ENCODE results near the gene ANKRD34B. TPM values are rescaled to one million over a fixed set of nuclear protein-coding genes. Genes with fewer than 3 reads are reported as not detected.
"Not testable (repeated sequence)": the region's sequence is repeated elsewhere in the genome, so short reads cannot be mapped to it uniquely, and the experiment has no call there.

Gene ANKRD34B
- total RNA-seq, 2 experiments from 2014 or later: not detected

DNA sequence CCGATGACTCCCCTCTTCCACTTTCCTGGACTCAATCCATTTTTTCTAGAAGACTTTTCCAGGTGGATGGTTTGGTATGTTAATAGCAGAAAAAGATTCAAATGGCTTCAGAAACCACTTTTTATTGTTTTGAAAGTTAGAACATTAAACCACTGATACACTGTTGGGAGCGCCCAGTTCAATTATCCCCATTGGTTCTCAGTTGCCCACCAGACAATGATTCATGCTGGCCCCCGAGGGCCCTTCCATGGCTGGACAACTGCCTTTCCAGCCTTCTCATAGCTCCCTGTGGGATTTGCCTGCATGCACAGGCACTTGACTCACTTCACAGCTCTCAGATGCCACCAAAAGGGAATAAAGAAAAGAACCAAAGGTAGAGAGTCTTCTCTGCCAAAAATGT, 21.3 kb upstream of the ANKRD34B start:
- ChIA-PET POLR2A (no interaction called here), CTCF (no interaction called here)
- DNase-seq: no peak
- H3K27me3 Mint-ChIP-seq: peaks cover 5% of the 10 kb centered on the region
- no peaks in the 10 kb centered on the region for H3K9me3 Mint-ChIP-seq
- no peak overlapping the region for H3K4me3 Mint-ChIP-seq
- H3K4me1 Mint-ChIP-seq: no peaks in the 10 kb centered on the region
- H3K36me3 Mint-ChIP-seq (ENCODE audit: low read depth): no peaks in the 10 kb centered on the region
- no peak overlapping the region for H3K27ac Mint-ChIP-seq

DNA sequence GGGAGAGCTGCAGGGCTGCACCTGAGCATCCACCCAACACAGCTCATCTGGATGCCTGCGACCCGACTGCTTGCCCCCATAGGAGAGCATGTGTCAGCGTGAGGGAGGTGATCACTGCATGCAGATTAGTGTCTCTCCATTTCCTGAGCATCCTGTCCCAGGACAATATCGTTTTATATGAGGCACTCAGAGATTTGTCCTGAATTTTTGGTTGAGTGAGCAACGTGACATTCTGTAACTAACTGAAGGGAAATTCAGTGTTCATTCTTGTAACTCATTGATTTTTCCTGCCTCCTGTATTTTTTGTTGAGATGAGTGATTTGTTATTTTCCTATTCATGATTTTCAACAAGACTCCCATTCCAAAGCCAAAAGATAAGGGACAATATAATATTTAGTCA, 20.7 kb upstream of the ANKRD34B start:
- ChIA-PET CTCF (no interaction called here), POLR2A (no interaction called here)
- no peak overlapping the region for H3K27ac Mint-ChIP-seq
- H3K4me3 Mint-ChIP-seq: no peak overlapping the region
- DNase-seq: no peak
- H3K9me3 Mint-ChIP-seq: no peaks in the 10 kb centered on the region
- H3K4me1 Mint-ChIP-seq: no peaks in the 10 kb centered on the region
- no peaks in the 10 kb centered on the region for H3K36me3 Mint-ChIP-seq (ENCODE audit: low read depth)
- peaks cover 5% of the 10 kb centered on the region for H3K27me3 Mint-ChIP-seq

DNA sequence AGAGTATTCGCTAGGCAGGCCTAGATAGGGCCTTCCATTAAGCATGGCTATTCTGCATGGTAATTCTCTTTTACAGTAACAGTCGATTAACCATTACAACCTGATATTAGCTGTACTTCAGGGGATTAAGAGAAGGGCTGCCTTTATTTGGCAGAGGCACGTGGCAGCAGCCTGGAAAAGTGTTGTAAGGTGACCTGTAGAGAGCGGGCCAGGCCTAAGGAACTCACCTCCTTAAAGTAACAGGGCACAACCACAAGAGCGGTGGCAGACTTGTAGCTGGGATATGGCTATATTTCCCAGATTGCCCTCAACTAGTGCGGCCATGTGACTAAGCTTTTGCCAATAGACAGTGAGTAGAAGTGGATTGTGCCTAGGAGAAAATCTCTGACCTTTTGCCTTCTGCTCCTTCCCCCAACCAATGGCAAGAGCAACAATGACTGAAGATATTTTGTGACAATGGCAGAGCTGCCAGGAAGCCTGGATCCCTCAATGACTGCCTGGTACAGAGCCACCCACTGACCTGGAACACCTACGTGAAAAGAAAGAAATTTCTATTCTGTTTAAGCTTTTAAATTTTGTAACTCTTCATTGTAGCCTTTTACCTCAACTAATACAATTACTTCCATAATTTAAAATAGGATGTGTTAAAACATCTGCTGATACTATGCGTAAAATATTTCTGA, 18.9 kb upstream of the ANKRD34B start:
- Mint-ChIP-seq H3K9me3 (no peaks in the 10 kb centered on the region), H3K4me3 (no peak overlapping the region), H3K36me3 (ENCODE audit: low read depth) (no peaks in the 10 kb centered on the region), H3K4me1 (no peaks in the 10 kb centered on the region), H3K27me3 (peaks cover 5% of the 10 kb centered on the region), H3K27ac (no peak overlapping the region)
- POLR2A ChIA-PET: no interaction called here
- no peak for DNase-seq
- CTCF ChIA-PET: no interaction called here

DNA sequence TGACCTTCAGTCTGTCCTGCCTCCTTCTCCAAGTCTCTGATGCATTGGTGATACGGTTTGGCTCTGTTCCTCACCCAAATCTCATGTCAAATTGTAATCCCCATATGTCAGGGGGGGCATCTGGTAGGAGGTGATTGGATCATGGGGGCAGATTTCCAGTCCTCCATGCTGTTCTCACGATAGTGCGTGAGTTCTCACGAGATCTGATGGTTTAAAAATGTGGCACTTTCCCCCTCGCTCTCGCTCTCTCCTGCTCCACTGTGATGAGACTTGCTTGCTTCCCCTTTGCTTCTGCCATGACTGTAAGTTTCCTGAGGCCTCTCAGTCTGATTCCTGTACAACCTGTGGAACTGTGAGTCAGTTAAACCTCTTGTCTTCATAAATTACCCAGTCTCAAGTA, 14.7 kb upstream of the ANKRD34B start:
- H3K36me3 Mint-ChIP-seq (ENCODE audit: low read depth): no peaks in the 10 kb centered on the region
- ChIA-PET POLR2A (no interaction called here), CTCF (interaction anchor here (0.6 kb wide), 1 partner anchor 718 kb away, joined by 3 read pairs; no protein-coding TSS in a partner anchor)
- DNase-seq: no peak
- no peak overlapping the region for H3K27ac Mint-ChIP-seq
- no peaks in the 10 kb centered on the region for H3K4me1 Mint-ChIP-seq
- no peaks in the 10 kb centered on the region for H3K9me3 Mint-ChIP-seq
- no peak overlapping the region for H3K4me3 Mint-ChIP-seq
- peaks cover 3% of the 10 kb centered on the region for H3K27me3 Mint-ChIP-seq

DNA sequence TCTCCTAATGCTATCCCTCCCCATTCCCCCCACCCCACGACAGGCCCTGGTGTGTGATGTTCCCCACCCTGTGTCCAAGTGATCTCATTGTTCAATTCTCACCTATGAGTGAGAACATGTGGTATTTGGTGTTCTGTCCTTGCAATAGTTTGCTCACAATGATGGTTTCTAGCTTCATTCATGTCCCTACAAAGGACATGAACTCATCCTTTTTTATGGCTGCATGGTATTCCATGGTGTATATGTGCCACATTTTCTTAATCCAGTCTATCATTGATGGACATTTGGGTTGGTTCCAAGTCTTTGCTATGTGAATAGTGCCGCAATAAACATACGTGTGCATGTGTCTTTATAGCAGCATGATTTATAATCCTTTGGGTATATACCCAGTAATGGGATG, 10.2 kb upstream of the ANKRD34B start:
- POLR2A ChIA-PET; DNase-seq; CTCF ChIA-PET; H3K4me1 Mint-ChIP-seq; H3K4me3 Mint-ChIP-seq; H3K9me3 Mint-ChIP-seq; H3K27ac Mint-ChIP-seq; H3K36me3 Mint-ChIP-seq (ENCODE audit: low read depth): not testable (repeated sequence)
- H3K27me3 Mint-ChIP-seq: peaks cover 26% of the 10 kb centered on the region

DNA sequence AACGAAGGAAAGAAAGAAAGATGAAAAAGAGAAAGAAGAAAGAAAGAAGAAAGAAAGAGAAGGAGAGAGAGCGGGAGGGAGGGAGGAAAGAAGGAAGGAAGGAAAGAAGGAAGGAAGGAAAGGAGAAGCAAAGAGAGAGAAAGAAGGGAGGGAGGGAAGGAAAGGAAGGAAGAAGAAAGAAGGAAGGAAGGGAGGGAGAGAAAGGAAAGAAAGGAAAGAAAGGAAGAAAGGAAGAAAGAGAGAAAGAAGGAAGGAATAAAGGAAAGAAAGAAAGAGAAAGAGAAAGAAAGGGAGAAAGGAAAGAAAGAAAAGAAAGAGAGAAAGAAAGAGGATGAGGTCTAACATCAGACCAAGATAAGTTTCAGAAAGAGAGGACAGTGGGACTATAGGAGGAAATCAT, 9.0 kb upstream of the ANKRD34B start:
- no peaks in the 10 kb centered on the region for H3K4me1 Mint-ChIP-seq
- peaks cover 1% of the 10 kb centered on the region for H3K36me3 Mint-ChIP-seq (ENCODE audit: low read depth)

DNA sequence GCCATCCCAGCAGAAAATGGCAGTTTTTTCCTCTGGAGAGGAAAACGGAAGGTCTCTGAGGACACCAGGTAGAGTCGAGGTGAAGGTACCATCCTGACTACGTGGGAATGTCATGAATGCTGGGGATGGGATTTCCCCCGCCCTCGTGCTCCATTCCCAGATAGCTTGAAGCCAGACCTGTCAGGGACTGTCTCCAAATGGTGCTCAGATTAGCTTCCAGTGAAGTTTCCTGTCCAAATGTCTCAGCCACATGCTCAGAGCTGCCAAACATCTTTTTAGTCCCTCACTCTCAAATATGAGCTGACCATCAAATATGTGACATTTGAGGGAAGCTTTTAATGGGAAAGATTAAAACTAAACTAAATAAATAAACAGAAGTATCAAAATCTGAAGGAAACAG, 7.6 kb upstream of the ANKRD34B start:
- ChIA-PET CTCF (no interaction called here), POLR2A (no interaction called here)
- no peaks in the 10 kb centered on the region for H3K4me1 Mint-ChIP-seq
- no peaks in the 10 kb centered on the region for H3K9me3 Mint-ChIP-seq
- peaks cover 36% of the 10 kb centered on the region for H3K27me3 Mint-ChIP-seq
- DNase-seq: no peak
- peaks cover 1% of the 10 kb centered on the region for H3K36me3 Mint-ChIP-seq (ENCODE audit: low read depth)
- H3K4me3 Mint-ChIP-seq: no peak overlapping the region
- no peak overlapping the region for H3K27ac Mint-ChIP-seq

More for the DNA sequence above, 9.0 kb upstream of the ANKRD34B start:
- Mint-ChIP-seq H3K9me3 (no peaks in the 10 kb centered on the region), H3K27ac (no peak overlapping the region), H3K27me3 (peaks cover 31% of the 10 kb centered on the region), H3K4me3 (no peak overlapping the region)
- no peak for DNase-seq
- CTCF ChIA-PET: no interaction called here
- POLR2A ChIA-PET: no interaction called here

DNA sequence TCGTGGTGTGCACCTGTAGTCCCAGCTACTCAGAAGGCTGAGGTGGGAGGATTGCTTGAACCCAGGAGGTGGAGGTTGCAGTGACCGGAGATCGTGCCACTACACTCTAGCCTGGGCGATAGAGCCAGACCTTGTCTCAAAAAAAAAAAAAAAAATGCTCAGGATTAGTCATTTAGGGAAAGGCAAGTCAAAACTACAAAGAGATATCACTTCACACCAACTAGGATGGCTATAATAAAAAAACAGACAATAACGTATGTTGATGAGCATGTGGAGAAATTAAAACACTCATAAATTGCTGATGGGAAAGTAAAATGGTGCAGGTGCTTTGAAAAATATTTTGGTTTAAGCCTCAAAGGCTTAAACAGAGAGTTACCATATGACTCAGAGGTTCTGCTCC, 6.3 kb upstream of the ANKRD34B start:
- no peak overlapping the region for H3K4me3 Mint-ChIP-seq
- no peak for DNase-seq
- ChIA-PET POLR2A (no interaction called here), CTCF (no interaction called here)
- H3K9me3 Mint-ChIP-seq: no peaks in the 10 kb centered on the region
- no peak overlapping the region for H3K27ac Mint-ChIP-seq
- peaks cover 50% of the 10 kb centered on the region for H3K27me3 Mint-ChIP-seq
- H3K36me3 Mint-ChIP-seq (ENCODE audit: low read depth): peaks cover 1% of the 10 kb centered on the region
- no peaks in the 10 kb centered on the region for H3K4me1 Mint-ChIP-seq

DNA sequence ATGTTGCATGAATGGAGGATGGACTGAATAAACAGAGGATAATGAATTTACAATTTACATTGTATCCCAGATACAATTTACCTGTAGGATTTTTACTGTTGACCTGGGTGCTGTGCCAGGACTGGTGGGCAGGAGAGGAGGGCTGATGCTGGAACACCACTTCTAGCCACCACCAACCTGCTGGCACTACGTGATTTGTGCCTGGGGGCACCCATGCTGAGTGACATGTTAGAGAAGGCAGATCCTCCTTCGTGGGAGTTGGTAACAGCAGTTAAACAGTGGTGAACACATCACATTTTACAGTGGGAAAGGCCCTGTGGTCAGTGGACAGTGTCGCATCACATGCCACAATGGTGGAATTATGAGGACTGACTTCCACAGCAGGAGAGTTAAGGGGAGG, 3.0 kb upstream of the ANKRD34B start:
- Mint-ChIP-seq H3K36me3 (ENCODE audit: low read depth) (peaks cover 1% of the 10 kb centered on the region), H3K27me3 (peaks cover 55% of the 10 kb centered on the region), H3K27ac (no peak overlapping the region), H3K4me3 (no peak overlapping the region), H3K9me3 (no peaks in the 10 kb centered on the region), H3K4me1 (peaks cover 5% of the 10 kb centered on the region)
- DNase-seq: no peak
- POLR2A ChIA-PET: no interaction called here
- CTCF ChIA-PET: no interaction called here

DNA sequence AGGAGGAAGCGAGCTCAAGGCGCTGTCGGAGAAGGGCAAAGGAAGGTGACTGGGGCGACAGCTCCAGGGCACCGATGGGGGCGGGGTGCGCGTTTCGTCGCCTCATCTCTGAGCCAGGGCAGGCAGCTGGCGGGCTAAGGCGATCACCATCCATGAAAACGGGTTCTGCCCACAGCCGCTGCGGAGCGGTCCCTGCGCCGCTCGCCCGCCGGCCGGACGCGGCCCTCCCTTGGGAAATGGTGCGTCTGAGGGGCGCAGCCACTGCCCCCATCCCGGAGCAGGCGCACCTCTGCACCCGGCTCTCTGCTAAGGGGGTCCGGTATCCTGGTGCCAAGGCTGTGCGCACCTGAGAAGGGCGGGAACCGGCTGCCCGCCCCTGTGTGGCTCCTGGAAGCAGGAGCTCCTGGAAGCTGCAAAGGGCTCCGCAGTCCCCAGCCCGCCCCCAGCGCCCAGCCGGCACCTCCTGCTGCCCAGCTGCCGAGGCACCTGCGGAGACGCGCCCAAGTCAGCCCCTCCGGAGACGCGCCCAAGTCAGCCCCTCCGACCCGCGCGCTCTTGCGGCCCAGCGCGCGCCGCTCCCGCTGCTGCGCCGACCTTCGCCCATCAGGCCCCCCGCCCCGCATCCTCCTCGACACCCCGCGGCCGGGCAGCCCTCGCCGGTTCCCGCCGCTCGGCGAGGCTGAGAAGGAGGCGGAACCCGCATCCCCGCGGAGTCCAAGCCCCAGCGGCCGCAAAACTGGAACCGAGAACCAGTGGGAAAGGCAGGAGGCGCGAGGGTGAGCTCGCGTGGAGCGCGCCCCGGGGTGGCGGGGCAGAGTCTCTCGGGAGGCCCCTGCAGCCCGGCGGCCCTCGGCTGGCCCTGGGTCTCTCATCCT, 757 bp downstream of the ANKRD34B start:
- Mint-ChIP-seq H3K27ac (no peak overlapping the region), H3K4me3 (no peak overlapping the region), H3K36me3 (ENCODE audit: low read depth) (no peaks in the 10 kb centered on the region), H3K4me1 (peaks cover 5% of the 10 kb centered on the region), H3K27me3 (peaks cover 59% of the 10 kb centered on the region), H3K9me3 (no peaks in the 10 kb centered on the region)
- ChIA-PET POLR2A (no interaction called here), CTCF (interaction anchor here (0.6 kb wide), 1 partner anchor 629 kb away, joined by 3 read pairs; no protein-coding TSS in a partner anchor)
- no peak for DNase-seq

DNA sequence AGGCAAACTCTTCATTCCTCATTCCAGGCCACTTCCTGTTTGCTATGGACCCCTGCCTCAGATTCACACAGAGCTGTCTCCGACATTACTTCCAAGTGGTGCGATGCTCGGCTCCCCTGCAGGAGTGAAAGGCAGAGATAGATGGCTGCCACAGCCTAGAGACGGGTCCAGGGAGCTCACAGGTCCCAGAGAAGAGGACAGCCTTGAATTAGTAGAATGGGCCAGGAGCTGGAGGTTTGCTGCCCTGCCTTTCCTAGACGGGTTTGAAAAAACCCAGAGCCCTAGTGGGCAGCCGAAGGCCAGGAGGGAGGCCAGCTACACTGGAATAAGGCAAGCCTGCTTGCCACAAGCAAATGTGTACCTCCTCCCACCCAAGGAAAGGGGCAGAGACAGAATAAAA, 1.8 kb downstream of the ANKRD34B start:
- Mint-ChIP-seq H3K4me3 (no peak overlapping the region), H3K27me3 (peaks cover 60% of the 10 kb centered on the region), H3K27ac (no peak overlapping the region), H3K4me1 (peaks cover 5% of the 10 kb centered on the region), H3K36me3 (ENCODE audit: low read depth) (no peaks in the 10 kb centered on the region), H3K9me3 (no peaks in the 10 kb centered on the region)
- ChIA-PET POLR2A (no interaction called here), CTCF (no interaction called here)
- DNase-seq: no peak

DNA sequence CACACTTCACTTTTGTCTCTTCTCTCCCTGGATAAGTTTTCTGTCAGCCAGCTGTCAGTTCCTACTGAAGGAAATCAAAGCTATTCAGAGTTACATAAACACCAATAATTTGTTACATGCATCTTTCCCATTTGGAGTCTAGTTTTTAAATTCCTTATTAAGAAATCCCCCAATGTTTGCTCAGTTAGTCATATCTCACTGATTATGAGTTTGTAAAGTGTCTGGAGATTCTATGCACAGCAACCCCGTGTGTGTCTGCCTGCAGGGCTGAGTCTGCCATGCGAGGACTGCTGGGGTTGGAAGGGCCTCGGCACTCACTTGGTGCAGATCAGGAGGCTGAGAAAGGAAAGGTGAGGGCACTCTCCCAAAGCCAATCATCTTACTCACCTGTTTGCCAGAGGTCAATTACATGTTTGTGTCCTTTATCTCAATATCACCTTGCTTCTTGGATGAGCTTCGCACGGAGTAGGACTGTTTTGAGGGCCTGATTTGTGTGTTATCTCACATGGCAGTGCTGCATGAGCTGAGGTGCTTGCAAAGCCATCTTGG, 3.3 kb downstream of the ANKRD34B start:
- peaks cover 5% of the 10 kb centered on the region for H3K4me1 Mint-ChIP-seq
- POLR2A ChIA-PET: no interaction called here
- CTCF ChIA-PET: no interaction called here
- H3K36me3 Mint-ChIP-seq (ENCODE audit: low read depth): no peaks in the 10 kb centered on the region
- peaks cover 58% of the 10 kb centered on the region for H3K27me3 Mint-ChIP-seq
- no peak overlapping the region for H3K4me3 Mint-ChIP-seq
- no peak overlapping the region for H3K27ac Mint-ChIP-seq
- DNase-seq: no peak
- H3K9me3 Mint-ChIP-seq: no peaks in the 10 kb centered on the region

DNA sequence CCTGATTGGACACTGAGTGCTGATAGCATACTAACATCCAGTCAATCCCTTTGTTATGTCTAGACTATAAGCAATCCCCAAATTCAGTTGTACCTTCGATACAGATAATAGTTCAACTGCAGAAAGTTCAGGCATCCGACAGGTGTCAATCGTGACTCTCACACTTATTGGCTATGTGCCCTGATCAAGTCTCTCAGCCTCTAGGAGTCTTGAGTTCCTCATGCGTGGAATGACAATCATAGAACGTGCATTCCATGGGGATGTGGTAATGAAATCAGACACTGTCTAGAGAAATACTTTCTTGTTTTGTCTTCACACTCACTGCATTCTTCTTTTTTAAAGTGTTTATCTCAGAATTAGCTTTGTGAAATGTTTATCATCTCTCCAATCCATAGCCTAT, 4.8 kb downstream of the ANKRD34B start:
- no peak for DNase-seq
- POLR2A ChIA-PET: no interaction called here
- Mint-ChIP-seq H3K4me3 (no peak overlapping the region), H3K27ac (no peak overlapping the region), H3K9me3 (no peaks in the 10 kb centered on the region), H3K4me1 (no peaks in the 10 kb centered on the region), H3K27me3 (peaks cover 53% of the 10 kb centered on the region), H3K36me3 (ENCODE audit: low read depth) (no peaks in the 10 kb centered on the region)
- CTCF ChIA-PET: no interaction called here
